Caco-2 (cell line): ENCODE data around the gene FAM120B. TPM values are rescaled to one million over a fixed set of nuclear protein-coding genes. Genes with fewer than 3 reads are reported as not detected.

Experiments
- BruUV-seq: library from RNA; stranded (reverse); fragments of 400-500 nt; replicated peaks from 2 replicates; lab custom pipeline; 2021; lab: Mats Ljungman, UMichigan
- CTCF ChIA-PET: fragments of 300-600 bp; sonication (Branson Sonifier 250); formaldehyde crosslinking; loops from one replicate; lab custom pipeline; 2022; ENCODE audit warnings: antibody characterized with exemption; lab: Charles Lee
- POLR2A ChIA-PET: fragments of 300-600 bp; sonication (Branson Sonifier 250); formaldehyde crosslinking; loops from one replicate; lab custom pipeline; 2022; ENCODE audit warnings: antibody characterized with exemption; lab: Charles Lee
- DNase-seq, 2 experiments: peaks; one replicate each; pipeline versions ENCODE4 v3.0.0 to v3.0.0-alpha.2; 2020 to 2022
- H3K27me3 ChIP-seq: replicated peaks from 2 replicates; pipeline ENCODE4 v1.6.0; 2011; ENCODE audit warnings: low read length; ENCODE audit not compliant: control insufficient read depth, insufficient read depth
- H3K36me3 ChIP-seq: 2 replicates; pipeline ENCODE4 v1.5.1; 2011; ENCODE audit warnings: low read length; ENCODE audit not compliant: control insufficient read depth, insufficient read depth
- H3K4me1 ChIP-seq: fragments of 250-450 bp; sonication (Bioruptor Pico); 2 replicates; pipeline ENCODE4 v1.5.1; 2020; ENCODE audit warnings: mild to moderate bottlenecking
- H3K4me3 ChIP-seq: 2 replicates; pipeline ENCODE4 v1.5.1; 2011; ENCODE audit warnings: low read depth, mild to moderate bottlenecking, control low read depth, low read length
- H3K9me3 ChIP-seq: fragments of 250-450 bp; sonication (Bioruptor Pico); 2 replicates; pipeline ENCODE4 v1.5.1; 2020; ENCODE audit warnings: mild to moderate bottlenecking, moderate library complexity
- H3K27ac Mint-ChIP-seq: one replicate; pipeline ENCODE4 v1.8.0; 2022; ENCODE audit warnings: mixed read lengths; ENCODE audit not compliant: unreplicated experiment
- H3K27me3 Mint-ChIP-seq: one replicate; pipeline ENCODE4 v1.8.0; 2022; ENCODE audit warnings: mixed read lengths; ENCODE audit not compliant: insufficient read depth, unreplicated experiment
- H3K36me3 Mint-ChIP-seq: one replicate; pipeline ENCODE4 v1.8.0; 2022; ENCODE audit warnings: mild to moderate bottlenecking, mixed read lengths; ENCODE audit not compliant: insufficient read depth, unreplicated experiment
- H3K4me1 Mint-ChIP-seq: one replicate; pipeline ENCODE4 v1.8.0; 2022; ENCODE audit warnings: low read depth, mixed read lengths; ENCODE audit not compliant: unreplicated experiment
- H3K4me3 Mint-ChIP-seq: one replicate; pipeline ENCODE4 v1.8.0; 2022; ENCODE audit warnings: mild to moderate bottlenecking, moderate library complexity, mixed read lengths; ENCODE audit not compliant: unreplicated experiment
- H3K9me3 Mint-ChIP-seq: one replicate; pipeline ENCODE4 v1.8.0; 2022; ENCODE audit warnings: mixed read lengths; ENCODE audit not compliant: unreplicated experiment
- intact Hi-C: fragments of 100-400 bp; cut with micrococcal nuclease; formaldehyde crosslinking; loops from one replicate; pipeline ENCODE4 v1.10.0; 2022; ENCODE audit not compliant: unreplicated experiment
- total RNA-seq: library from RNA; stranded (reverse); gene quantifications from 2 replicates; pipeline ENCODE4 v1.2.3, GENCODE V29; 2022
- TF ChIP-seq, protein P1 (sequence below), 2 experiments: fragments of 200-600 bp in 1 of 2; IDR thresholded peaks; 1 replicate in 1 of 2; 2 replicates in 1 of 2; pipeline versions ENCODE4 v1.5.1 to v1.8.0; 2011 to 2022; ENCODE audit warnings: antibody characterized with exemption in 1 of 2, control low read depth in 1 of 2, inconsistent platforms in 1 of 2, low read depth in 1 of 2, low read length in 1 of 2, mild to moderate bottlenecking in 1 of 2, moderate library complexity in 1 of 2; ENCODE audit not compliant: insufficient read depth in 1 of 2, severe bottlenecking in 1 of 2, unreplicated experiment in 1 of 2

FAM120B gene
- total RNA-seq, 1 experiment from 2014 or later, result 21.0 TPM

DNA sequence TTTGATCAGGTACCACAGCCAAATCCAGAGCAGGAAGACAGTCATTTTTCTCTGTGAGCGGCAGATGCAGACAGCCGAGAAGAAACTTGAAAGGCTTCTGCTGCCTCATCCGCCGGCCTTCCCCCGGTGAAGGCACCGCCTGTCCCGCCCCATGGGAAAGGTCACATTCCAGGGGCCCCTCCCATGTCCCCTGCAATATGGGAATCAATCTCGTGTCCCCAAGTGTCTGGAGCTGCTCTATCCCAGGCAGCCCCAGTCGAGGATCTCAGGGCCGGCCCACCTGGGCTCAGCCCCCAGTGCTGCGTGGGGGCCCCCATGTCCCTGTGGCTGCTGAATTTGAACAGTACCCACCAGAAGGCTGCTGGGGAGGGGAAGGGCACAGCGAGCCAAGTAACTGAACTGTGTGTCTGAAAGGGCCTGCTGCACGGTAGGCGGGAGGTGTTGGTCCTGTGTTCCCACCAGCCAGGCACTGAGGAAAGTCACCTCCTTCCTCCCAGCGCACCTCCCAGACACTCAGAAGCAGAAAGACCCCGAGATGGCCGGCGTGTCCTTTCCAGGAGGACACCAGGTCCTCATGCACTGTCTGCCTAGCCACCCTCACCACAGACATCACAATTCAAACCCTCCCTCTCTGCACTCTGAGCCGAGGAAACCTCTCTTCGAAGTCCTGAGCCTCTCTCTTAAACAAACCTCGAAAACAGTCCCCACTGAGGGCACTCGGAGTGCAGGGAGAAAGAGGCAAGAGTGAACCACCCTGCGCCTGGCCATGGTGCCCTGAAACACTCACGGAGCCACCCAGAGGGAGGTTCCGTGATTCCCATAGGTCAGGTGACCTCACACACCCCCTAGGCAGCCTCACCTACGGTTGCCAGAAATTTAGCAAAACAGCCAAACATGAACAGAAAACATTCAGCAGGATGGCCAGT, 147.3 kb downstream of the FAM120B start:
- BruUV-seq, result no TSS peak
- TF ChIP-seq, protein P1, sequence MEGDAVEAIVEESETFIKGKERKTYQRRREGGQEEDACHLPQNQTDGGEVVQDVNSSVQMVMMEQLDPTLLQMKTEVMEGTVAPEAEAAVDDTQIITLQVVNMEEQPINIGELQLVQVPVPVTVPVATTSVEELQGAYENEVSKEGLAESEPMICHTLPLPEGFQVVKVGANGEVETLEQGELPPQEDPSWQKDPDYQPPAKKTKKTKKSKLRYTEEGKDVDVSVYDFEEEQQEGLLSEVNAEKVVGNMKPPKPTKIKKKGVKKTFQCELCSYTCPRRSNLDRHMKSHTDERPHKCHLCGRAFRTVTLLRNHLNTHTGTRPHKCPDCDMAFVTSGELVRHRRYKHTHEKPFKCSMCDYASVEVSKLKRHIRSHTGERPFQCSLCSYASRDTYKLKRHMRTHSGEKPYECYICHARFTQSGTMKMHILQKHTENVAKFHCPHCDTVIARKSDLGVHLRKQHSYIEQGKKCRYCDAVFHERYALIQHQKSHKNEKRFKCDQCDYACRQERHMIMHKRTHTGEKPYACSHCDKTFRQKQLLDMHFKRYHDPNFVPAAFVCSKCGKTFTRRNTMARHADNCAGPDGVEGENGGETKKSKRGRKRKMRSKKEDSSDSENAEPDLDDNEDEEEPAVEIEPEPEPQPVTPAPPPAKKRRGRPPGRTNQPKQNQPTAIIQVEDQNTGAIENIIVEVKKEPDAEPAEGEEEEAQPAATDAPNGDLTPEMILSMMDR (IDR thresholded peaks at IDR 0.05; ENCODE audit: insufficient read depth in 1 of 2, low read depth in 1 of 2, low read length in 1 of 2, severe bottlenecking in 1 of 2, unreplicated experiment in 1 of 2), result no peak
- Histone ChIP-seq H3K36me3 (no peaks in the 10 kb centered on the region), H3K9me3 (no peaks in the 10 kb centered on the region), H3K4me1 (peaks cover 7% of the 10 kb centered on the region; the same call in 1 of the 2 replicates), H3K27me3 (no peaks in the 10 kb centered on the region), H3K4me3 (no peak overlapping the region)
- Mint-ChIP-seq H3K4me3 (no peak overlapping the region), H3K9me3 (no peaks in the 10 kb centered on the region), H3K36me3 (no peaks in the 10 kb centered on the region), H3K4me1 (peaks cover 7% of the 10 kb centered on the region), H3K27me3 (no peaks in the 10 kb centered on the region), H3K27ac (no peak overlapping the region)
- POLR2A ChIA-PET, result no interaction called here
- CTCF ChIA-PET, result no interaction called here
- intact Hi-C loops, result no loop called here
- peak in 1 of 2 experiments; percentile 20 for DNase-seq

- no peak for DNase-seq
- Mint-ChIP-seq H3K36me3 (no peaks in the 10 kb centered on the region), H3K4me3 (no peak overlapping the region), H3K27ac (no peak overlapping the region), H3K9me3 (no peaks in the 10 kb centered on the region), H3K4me1 (peaks cover 7% of the 10 kb centered on the region), H3K27me3 (peaks cover 5% of the 10 kb centered on the region)
- ChIA-PET CTCF (no interaction called here), POLR2A (no interaction called here)
- H3K36me3 ChIP-seq, result no peaks in the 10 kb centered on the region
- no peaks in the 10 kb centered on the region for H3K27me3 ChIP-seq
- no peaks in the 10 kb centered on the region for H3K9me3 ChIP-seq
- TF ChIP-seq, protein P1 (IDR thresholded peaks at IDR 0.05; ENCODE audit: insufficient read depth in 1 of 2, low read depth in 1 of 2, low read length in 1 of 2, severe bottlenecking in 1 of 2, unreplicated experiment in 1 of 2), result no peak
- peaks cover 7% of the 10 kb centered on the region; the same call in 1 of the 2 replicates for H3K4me1 ChIP-seq
- intact Hi-C loops, result no loop called here
- no peak overlapping the region for H3K4me3 ChIP-seq
- no TSS peak for BruUV-seq
Observed at GRCh38 chr6:170454512-170455285, 148.1 kb downstream of the FAM120B start.

GRCh38 chr6:170455335-170455979, 148.9 kb downstream of the FAM120B start:
- H3K9me3 ChIP-seq, result no peaks in the 10 kb centered on the region
- ChIA-PET CTCF (no interaction called here), POLR2A (no interaction called here)
- Mint-ChIP-seq H3K4me3 (no peak overlapping the region), H3K4me1 (peaks cover 7% of the 10 kb centered on the region), H3K36me3 (no peaks in the 10 kb centered on the region), H3K27me3 (peaks cover 5% of the 10 kb centered on the region), H3K9me3 (no peaks in the 10 kb centered on the region), H3K27ac (no peak overlapping the region)
- TF ChIP-seq, protein P1 (IDR thresholded peaks at IDR 0.05; ENCODE audit: insufficient read depth in 1 of 2, low read depth in 1 of 2, low read length in 1 of 2, severe bottlenecking in 1 of 2, unreplicated experiment in 1 of 2), result no peak
- H3K36me3 ChIP-seq, result no peaks in the 10 kb centered on the region
- peaks cover 7% of the 10 kb centered on the region; the same call in 1 of the 2 replicates for H3K4me1 ChIP-seq
- H3K4me3 ChIP-seq, result no peak overlapping the region
- intact Hi-C loops, result no loop called here
- no peaks in the 10 kb centered on the region for H3K27me3 ChIP-seq
- DNase-seq, result no peak
- BruUV-seq, result no TSS peak
